Gastroesophageal sphincter (tissue), 4 donors: ENCODE measurements around the gene CLIP3. TPM values are rescaled to one million over a fixed set of nuclear protein-coding genes. Genes with fewer than 3 reads are reported as not detected.

Experiments
- ATAC-seq: fragments of 150-250 bp; one replicate; pipeline ENCODE4 v1.9.1; 2016; ENCODE audit warnings: mild to moderate bottlenecking, moderate library complexity
- H3K27ac ChIP-seq, 4 donors: fragments of 200-600 bp; sonication (generic) in 3 of 4; 1 replicate in 3 of 4; 2 replicates in 1 of 4; pipeline ENCODE4 v1.5.1; 2016 to 2019
- H3K27me3 ChIP-seq: fragments of 200-600 bp; sonication (generic); one replicate; pipeline ENCODE4 v1.5.1; 2019
- H3K36me3 ChIP-seq, 2 donors: fragments of 200-600 bp; sonication (generic); one replicate each; pipeline ENCODE4 v1.5.1; 2019; ENCODE audit warnings: control low read depth in 1 of 2
- H3K4me1 ChIP-seq, 3 donors: fragments of 200-600 bp; sonication (generic); 1 replicate in 2 of 3; 2 replicates in 1 of 3; pipeline ENCODE4 v1.5.1; 2016 to 2019; ENCODE audit warnings: control low read depth in 2 of 3
- H3K4me3 ChIP-seq, 2 donors: fragments of 200-600 bp; sonication (generic); one replicate each; pipeline ENCODE4 v1.5.1; 2019; ENCODE audit warnings: mild to moderate bottlenecking in 1 of 2, moderate library complexity in 1 of 2
- H3K9me3 ChIP-seq, 3 donors: fragments of 200-600 bp; sonication (generic); one replicate each; pipeline ENCODE4 v1.5.1; 2017 to 2019; ENCODE audit warnings: control low read depth in 2 of 3
- EP300 ChIP-seq: sonication (generic); formaldehyde crosslinking; IDR thresholded peaks from one replicate; pipeline ENCODE4 v1.6.1; 2017; ENCODE audit warnings: antibody characterized with exemption, mild to moderate bottlenecking
- POLR2A ChIP-seq, 2 donors: fragments of 450-650 bp; IDR thresholded peaks; one replicate each; pipeline ENCODE4 v1.6.1; 2017; ENCODE audit warnings: antibody characterized with exemption in 2 of 2, mild to moderate bottlenecking in 2 of 2, moderate library complexity in 1 of 2
- POLR2AphosphoS5 ChIP-seq: sonication (generic); formaldehyde crosslinking; IDR thresholded peaks from one replicate; pipeline ENCODE4 v1.6.1; 2017; ENCODE audit warnings: antibody characterized with exemption
- WGBS, 2 donors: methylation state at CpG; one replicate each; pipeline ENCODE4 v1.1.5; 2018; ENCODE audit warnings: low coverage in 1 of 2; 5-methylcytosine and 5-hydroxymethylcytosine counted together
- total RNA-seq, 4 donors: library from RNA; depleted of rRNA; stranded (reverse); fragments of >200 nt; gene quantifications; one replicate each; pipeline ENCODE4 v1.1.0, GENCODE V29; 2016
- TF ChIP-seq, protein P1 (sequence below), 4 experiments: fragments of 200-600 bp in 2 of 4; fragments of 450-650 bp in 2 of 4; sonication (generic) in 1 of 4; IDR thresholded peaks; one replicate each; pipeline ENCODE4 v1.5.1; 2017 to 2019; ENCODE audit warnings: antibody characterized with exemption in 4 of 4, mild to moderate bottlenecking in 2 of 4, moderate library complexity in 2 of 4

CLIP3 gene
- total RNA-seq, 4 donors from 2014 or later = 26.8 to 66.2 (median 31.1) TPM

- Histone ChIP-seq H3K9me3 (no peaks in the 10 kb centered on the region), H3K27ac (no peak overlapping the region), H3K4me3 (no peak overlapping the region), H3K4me1 (peaks cover 0 to 26% (median 5%) of the 10 kb centered on the region in 3 donors), H3K36me3 (peaks cover 0 to 60% of the 10 kb centered on the region in 2 donors), H3K27me3 (no peaks in the 10 kb centered on the region)
- TF ChIP-seq POLR2A (IDR thresholded peaks at IDR 0.05) (no peak), EP300 (no peak), POLR2AphosphoS5 (no peak)
- TF ChIP-seq, protein P1, sequence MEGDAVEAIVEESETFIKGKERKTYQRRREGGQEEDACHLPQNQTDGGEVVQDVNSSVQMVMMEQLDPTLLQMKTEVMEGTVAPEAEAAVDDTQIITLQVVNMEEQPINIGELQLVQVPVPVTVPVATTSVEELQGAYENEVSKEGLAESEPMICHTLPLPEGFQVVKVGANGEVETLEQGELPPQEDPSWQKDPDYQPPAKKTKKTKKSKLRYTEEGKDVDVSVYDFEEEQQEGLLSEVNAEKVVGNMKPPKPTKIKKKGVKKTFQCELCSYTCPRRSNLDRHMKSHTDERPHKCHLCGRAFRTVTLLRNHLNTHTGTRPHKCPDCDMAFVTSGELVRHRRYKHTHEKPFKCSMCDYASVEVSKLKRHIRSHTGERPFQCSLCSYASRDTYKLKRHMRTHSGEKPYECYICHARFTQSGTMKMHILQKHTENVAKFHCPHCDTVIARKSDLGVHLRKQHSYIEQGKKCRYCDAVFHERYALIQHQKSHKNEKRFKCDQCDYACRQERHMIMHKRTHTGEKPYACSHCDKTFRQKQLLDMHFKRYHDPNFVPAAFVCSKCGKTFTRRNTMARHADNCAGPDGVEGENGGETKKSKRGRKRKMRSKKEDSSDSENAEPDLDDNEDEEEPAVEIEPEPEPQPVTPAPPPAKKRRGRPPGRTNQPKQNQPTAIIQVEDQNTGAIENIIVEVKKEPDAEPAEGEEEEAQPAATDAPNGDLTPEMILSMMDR (IDR thresholded peaks at IDR 0.05) = no peak
- WGBS, 2 donors = 90 to 96% methylated on average over 2 to 6 of the region's 6 CpGs
- no peak for ATAC-seq
Measured at GRCh38 chr19:36027696-36028095, 5.0 kb downstream of the CLIP3 start.

DNA sequence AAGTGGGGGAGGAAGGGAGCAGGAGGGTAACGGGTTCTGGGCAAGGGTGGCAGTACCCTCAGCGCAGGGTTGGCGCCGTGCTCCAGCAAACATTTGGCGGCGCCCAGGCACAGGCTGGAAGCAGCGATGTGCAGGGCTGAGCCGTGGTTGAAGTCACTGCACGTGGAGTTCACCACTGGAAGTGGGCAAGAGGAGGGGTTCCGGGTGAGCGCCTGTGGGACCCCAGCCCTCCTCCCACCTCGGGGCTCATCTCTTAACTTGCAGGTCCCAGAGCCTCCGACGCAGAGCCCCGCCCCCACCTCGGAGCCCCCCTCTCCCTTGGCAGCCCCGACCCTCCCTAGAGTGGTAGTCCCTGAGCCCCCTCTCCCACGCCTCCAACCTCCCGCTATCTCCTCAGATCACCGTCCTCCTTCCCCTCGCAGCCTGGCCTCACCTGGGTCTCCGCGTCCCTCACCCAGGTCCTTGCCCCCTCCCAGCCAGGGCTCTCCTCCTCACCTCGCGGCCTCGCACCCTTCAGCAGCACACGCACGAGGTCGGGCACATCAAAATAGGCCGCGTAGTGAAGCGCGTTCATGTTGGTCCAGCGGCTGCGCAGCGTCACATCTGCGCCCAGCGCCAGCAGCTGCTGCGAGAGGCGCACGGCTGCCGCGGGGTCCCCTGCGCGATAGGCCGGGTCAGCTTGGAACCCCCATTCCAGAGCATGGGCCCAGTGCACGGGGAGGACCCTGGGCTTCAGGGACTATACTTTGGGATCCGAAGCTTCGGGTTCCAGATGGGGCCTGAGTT is 6.4 kb downstream of the CLIP3 start:
- Histone ChIP-seq H3K36me3 (peaks cover 0 to 74% of the 10 kb centered on the region in 2 donors), H3K27ac (no peak overlapping the region), H3K27me3 (no peaks in the 10 kb centered on the region), H3K4me1 (peaks cover 0 to 12% (median 0%) of the 10 kb centered on the region in 3 donors), H3K4me3 (no peak overlapping the region), H3K9me3 (no peaks in the 10 kb centered on the region)
- TF ChIP-seq POLR2AphosphoS5 (no peak), POLR2A (IDR thresholded peaks at IDR 0.05) (no peak), EP300 (no peak)
- TF ChIP-seq, protein P1 (IDR thresholded peaks at IDR 0.05) = no peak
- WGBS, 2 donors = 88 to 99% methylated on average over 10 to 11 of the region's 49 CpGs
- no peak for ATAC-seq

- H3K36me3 ChIP-seq = peaks cover 0 to 81% of the 10 kb centered on the region in 2 donors
- no peak overlapping the region for H3K4me3 ChIP-seq
- H3K4me1 ChIP-seq = peaks cover 0 to 8% (median 0%) of the 10 kb centered on the region in 3 donors
- TF ChIP-seq, protein P1 (IDR thresholded peaks at IDR 0.05) = no peak
- TF ChIP-seq POLR2AphosphoS5 = no peak
- no peak for TF ChIP-seq EP300
- TF ChIP-seq POLR2A (IDR thresholded peaks at IDR 0.05) = no peak
- no peaks in the 10 kb centered on the region for H3K9me3 ChIP-seq
- H3K27ac ChIP-seq = no peak overlapping the region
- no peaks in the 10 kb centered on the region for H3K27me3 ChIP-seq
- no CpG with 5 or more reads among the region's 1 CpG for WGBS, 2 donors
- ATAC-seq = no peak
Measured at GRCh38 chr19:36025541-36025940, 7.1 kb downstream of the CLIP3 start.

GRCh38 chr19:36023432-36023831 is 9.2 kb downstream of the CLIP3 start:
- no peaks in the 10 kb centered on the region for H3K27me3 ChIP-seq
- H3K27ac ChIP-seq = no peak overlapping the region
- TF ChIP-seq POLR2A (IDR thresholded peaks at IDR 0.05) (no peak), EP300 (no peak), POLR2AphosphoS5 (no peak)
- TF ChIP-seq, protein P1 (IDR thresholded peaks at IDR 0.05) = no peak
- H3K4me3 ChIP-seq = no peak overlapping the region
- ATAC-seq = no peak
- 80 to 85% methylated on average over 2 to 4 of the region's 5 CpGs for WGBS, 2 donors
- H3K36me3 ChIP-seq = peaks cover 0 to 98% of the 10 kb centered on the region in 2 donors
- H3K9me3 ChIP-seq = no peaks in the 10 kb centered on the region
- H3K4me1 ChIP-seq = no peaks in the 10 kb centered on the region

- no peaks in the 10 kb centered on the region for H3K27me3 ChIP-seq
- no peak overlapping the region for H3K4me3 ChIP-seq
- ATAC-seq = no peak
- no peaks in the 10 kb centered on the region for H3K9me3 ChIP-seq
- H3K27ac ChIP-seq = no peak overlapping the region
- peaks cover 0 to 7% (median 5%) of the 10 kb centered on the region in 3 donors for H3K4me1 ChIP-seq
- no peak for TF ChIP-seq POLR2AphosphoS5
- TF ChIP-seq, protein P1 (IDR thresholded peaks at IDR 0.05) = no peak
- no peak for TF ChIP-seq POLR2A (IDR thresholded peaks at IDR 0.05)
- TF ChIP-seq EP300 = no peak
- 91% methylated on average over 7 of the region's 22 CpGs; no CpG with 5 or more reads in 1 of the 2 donors for WGBS, 2 donors
- peaks cover 0 to 86% of the 10 kb centered on the region in 2 donors for H3K36me3 ChIP-seq
Measured at GRCh38 chr19:36019061-36019670, 13.5 kb downstream of the CLIP3 start.
